GM12872 (cell line): ENCODE measurements around the gene BNC2.

Experiments
- TF ChIP-seq, protein P1 (sequence below): IDR thresholded peaks from 3 replicates; pipeline ENCODE4 v1.5.1; 2011; ENCODE audit warnings: low read depth, mild to moderate bottlenecking, low read length, moderate library complexity; ENCODE audit not compliant: insufficient read depth

Gene BNC2

DNA sequence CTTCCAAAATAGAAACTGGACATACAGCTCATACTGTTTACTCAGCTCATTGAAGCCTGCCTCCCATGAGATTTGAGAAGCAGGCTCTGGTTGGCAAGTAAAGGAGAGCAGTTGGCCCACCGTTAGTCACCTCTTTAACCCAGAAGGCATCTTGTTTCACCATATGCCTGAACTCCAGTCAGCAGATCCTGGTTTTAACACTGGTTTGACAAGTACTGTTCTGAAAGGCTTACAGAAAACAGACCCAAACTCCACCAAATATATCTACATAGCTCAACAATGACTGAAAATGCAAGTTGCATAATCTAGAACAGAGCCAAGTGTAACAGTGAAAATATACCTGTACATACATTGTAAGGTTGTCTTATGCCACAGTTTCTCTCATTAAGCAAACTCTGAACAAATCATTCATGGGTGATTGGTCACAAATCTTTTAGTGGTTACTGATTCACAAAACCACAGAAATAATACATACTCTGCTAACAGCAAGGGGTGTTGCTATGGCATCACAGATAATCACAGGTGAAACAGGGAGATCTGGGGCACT lies 198.8 kb downstream of the BNC2 start:
- TF ChIP-seq, protein P1, sequence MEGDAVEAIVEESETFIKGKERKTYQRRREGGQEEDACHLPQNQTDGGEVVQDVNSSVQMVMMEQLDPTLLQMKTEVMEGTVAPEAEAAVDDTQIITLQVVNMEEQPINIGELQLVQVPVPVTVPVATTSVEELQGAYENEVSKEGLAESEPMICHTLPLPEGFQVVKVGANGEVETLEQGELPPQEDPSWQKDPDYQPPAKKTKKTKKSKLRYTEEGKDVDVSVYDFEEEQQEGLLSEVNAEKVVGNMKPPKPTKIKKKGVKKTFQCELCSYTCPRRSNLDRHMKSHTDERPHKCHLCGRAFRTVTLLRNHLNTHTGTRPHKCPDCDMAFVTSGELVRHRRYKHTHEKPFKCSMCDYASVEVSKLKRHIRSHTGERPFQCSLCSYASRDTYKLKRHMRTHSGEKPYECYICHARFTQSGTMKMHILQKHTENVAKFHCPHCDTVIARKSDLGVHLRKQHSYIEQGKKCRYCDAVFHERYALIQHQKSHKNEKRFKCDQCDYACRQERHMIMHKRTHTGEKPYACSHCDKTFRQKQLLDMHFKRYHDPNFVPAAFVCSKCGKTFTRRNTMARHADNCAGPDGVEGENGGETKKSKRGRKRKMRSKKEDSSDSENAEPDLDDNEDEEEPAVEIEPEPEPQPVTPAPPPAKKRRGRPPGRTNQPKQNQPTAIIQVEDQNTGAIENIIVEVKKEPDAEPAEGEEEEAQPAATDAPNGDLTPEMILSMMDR, result no peak

- TF ChIP-seq, protein P1, result no peak
These were observed 199.7 kb downstream of the BNC2 start for GRCh38 chr9:16670791-16671190.

- TF ChIP-seq, protein P1, result no peak
These were observed 201.7 kb downstream of the BNC2 start for GRCh38 chr9:16668734-16669295.

DNA sequence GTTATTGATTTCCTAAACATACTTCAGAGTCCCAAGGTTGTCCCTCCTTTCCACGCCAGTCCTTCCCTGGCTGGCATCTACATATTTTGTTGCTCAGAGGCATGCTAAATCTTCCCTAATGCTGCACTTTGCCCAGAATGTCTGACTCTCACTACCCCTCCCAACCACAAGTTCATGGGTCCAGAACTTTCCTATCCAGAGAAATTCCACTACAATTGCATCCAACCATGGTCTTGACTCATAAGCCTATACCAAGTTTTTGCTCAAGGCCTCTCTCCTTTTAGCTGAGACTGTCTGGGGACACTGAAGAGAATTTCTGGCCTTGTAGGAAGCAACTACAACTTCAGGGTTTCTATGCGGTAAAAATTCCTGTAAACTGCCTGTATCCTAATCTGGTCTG lies 206.3 kb downstream of the BNC2 start:
- TF ChIP-seq, protein P1, result no peak

GRCh38 chr9:16661816-16662215 lies 208.7 kb downstream of the BNC2 start:
- TF ChIP-seq, protein P1, result no peak

GRCh38 chr9:16659096-16659495 lies 211.4 kb downstream of the BNC2 start:
- TF ChIP-seq, protein P1, result no peak

DNA sequence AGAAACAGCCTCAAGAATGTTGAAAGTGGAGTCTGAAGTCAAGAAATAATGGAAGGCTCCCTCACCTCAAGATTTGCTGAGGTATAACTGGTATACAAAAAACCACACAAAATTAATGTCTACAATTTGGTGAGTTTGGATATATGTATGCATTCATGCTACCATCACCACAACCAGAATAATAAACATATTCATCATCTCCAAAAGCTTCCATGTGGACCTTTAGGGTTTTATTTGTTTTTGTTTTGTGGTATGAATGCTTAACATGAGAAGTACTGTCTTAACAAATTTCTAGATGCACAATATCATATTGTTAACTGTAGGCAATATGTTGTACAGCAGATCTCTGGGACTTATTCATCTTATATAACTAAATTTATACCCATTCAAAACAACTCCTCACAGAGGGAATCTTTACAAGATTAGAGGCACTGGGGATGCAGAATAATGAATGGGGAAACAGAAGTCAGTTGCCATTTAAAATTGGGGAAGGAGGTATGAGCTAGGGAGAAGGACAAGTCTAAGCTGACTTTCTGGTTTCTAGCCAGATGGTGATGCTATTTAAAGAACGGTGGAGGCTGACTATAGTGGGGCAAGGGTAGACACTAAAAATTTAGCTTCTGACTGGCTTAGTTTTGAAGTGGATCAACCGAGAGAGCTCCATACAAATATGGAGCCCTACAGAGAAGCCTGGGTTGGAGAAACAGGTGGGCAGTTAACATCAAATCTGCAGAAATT lies 213.9 kb downstream of the BNC2 start:
- TF ChIP-seq, protein P1, result no peak
